Coronary artery (tissue), 2 donors: ENCODE results near the gene JAM3.

Experiments used
- DNase-seq: peaks from one replicate; pipeline ENCODE4 v3.0.0-alpha.2; 2017; ENCODE audit warnings: low spot score
- H3K27ac ChIP-seq, 2 donors: fragments of 200-600 bp; sonication (generic); one replicate each; pipeline ENCODE4 v1.5.1; 2016 to 2019
- H3K4me3 ChIP-seq: fragments of 200-600 bp; sonication (generic); 2 replicates; pipeline ENCODE4 v1.5.1; 2016; ENCODE audit warnings: mild to moderate bottlenecking, moderate library complexity
- TF ChIP-seq, protein P1 (sequence below): fragments of 200-600 bp; sonication (generic); IDR thresholded peaks from one replicate; pipeline ENCODE4 v1.5.1; 2019; ENCODE audit warnings: antibody characterized with exemption

Gene JAM3

DNA sequence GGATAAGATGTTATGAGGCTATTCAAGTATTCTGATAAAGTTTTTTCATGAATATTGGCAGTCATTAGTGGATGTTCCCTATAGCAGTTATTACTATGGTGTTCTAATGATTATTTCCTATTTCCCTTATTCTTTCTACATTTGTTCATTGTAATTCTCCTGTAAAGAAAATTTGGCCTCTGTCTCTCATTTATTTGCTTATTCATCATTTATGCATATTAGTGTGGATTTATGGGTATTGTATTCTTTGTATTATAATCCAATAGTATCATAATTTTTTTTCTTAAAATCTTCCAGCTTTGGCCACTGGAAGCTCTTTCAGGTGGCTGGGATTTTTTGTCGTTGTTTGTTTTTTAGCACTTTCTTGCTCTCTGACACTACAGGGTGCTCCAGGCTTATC lies 47.3 kb downstream of the JAM3 start:
- no peak overlapping the region for H3K4me3 ChIP-seq
- TF ChIP-seq, protein P1, sequence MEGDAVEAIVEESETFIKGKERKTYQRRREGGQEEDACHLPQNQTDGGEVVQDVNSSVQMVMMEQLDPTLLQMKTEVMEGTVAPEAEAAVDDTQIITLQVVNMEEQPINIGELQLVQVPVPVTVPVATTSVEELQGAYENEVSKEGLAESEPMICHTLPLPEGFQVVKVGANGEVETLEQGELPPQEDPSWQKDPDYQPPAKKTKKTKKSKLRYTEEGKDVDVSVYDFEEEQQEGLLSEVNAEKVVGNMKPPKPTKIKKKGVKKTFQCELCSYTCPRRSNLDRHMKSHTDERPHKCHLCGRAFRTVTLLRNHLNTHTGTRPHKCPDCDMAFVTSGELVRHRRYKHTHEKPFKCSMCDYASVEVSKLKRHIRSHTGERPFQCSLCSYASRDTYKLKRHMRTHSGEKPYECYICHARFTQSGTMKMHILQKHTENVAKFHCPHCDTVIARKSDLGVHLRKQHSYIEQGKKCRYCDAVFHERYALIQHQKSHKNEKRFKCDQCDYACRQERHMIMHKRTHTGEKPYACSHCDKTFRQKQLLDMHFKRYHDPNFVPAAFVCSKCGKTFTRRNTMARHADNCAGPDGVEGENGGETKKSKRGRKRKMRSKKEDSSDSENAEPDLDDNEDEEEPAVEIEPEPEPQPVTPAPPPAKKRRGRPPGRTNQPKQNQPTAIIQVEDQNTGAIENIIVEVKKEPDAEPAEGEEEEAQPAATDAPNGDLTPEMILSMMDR, result no peak
- DNase-seq, result no peak
- H3K27ac ChIP-seq, result no peak overlapping the region

DNA sequence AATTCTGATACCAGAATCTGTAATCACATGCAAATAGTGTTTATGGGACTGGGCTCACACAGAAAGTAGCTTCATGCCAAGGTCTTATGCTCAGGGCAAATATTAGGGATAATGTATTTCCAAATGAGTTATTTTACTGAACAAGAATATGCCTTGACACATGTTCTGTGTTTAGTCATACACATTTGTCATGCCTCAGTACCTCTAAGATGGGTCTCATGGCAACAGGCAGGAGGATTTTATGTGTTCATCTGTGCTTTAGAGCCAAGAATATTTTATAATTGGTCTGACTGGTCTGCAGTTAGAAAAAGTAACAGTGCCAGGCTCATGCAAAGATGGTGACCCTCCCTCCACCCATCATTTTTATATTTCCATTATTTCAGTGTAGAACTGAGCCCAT lies 49.1 kb downstream of the JAM3 start:
- Histone ChIP-seq H3K27ac (peak overlapping the region in 1 of 2 donors; percentile 23), H3K4me3 (no peak overlapping the region)
- TF ChIP-seq, protein P1, result no peak
- DNase-seq, result no peak

DNA sequence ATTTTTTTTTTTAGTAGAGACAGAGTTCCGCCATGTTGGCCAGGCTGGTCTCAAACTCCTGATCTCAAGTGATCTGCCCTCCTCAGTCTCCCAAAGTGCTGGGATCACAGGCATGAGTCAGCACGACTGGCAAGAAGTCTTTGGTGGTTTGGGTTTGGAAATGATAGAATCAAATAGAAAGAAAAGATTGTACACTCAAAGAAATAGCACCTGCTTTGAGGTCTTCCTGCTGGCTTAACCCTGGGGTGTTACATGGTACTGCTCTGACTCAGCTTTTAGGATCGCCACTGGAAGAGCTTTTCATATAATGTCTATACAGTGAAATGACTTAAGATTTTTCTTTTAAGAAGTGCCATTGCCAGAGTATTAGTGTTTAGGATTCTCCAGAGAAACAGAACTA lies 50.2 kb downstream of the JAM3 start:
- DNase-seq, result no peak
- TF ChIP-seq, protein P1, result no peak
- H3K27ac ChIP-seq, result peak overlapping the region; percentile 86 to 93
- H3K4me3 ChIP-seq, result no peak overlapping the region

DNA sequence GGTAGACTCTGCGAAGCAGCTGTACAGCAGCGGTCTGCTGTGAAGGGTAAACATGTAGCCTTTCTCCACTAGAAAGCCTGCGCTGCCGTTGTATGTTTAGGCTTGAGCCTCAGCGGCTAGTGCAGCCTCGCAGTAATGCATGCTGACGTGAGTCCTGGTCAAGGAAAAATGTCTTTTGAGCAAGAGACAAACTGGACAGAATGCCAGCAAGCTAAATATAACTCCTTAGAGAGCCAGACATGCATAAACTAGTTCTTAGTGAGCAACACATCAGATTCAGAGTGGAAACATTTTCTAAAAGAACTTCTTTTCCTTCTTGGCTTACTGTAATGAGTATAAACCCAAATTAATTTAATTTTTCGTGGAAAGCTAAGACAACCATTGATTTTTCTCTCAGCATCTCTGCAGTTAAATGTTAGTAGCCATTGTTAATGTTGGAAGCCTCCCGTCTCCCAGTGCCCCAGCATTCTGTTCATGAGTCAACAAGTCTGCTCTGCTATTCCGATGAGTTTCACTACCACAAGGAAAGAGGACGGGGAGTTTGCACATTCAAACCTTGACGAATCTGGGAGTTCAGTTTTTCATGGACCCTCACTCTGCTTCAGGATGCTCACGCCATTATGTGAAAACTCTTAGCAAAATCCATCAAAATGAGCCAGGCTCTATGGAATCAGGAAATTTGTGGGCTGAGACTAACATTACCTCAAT lies 51.4 kb downstream of the JAM3 start:
- H3K4me3 ChIP-seq, result peak overlapping the region; percentile 61
- TF ChIP-seq, protein P1, result no peak
- DNase-seq, result peak; percentile 88
- peak overlapping the region; percentile 86 to 93 for H3K27ac ChIP-seq

DNA sequence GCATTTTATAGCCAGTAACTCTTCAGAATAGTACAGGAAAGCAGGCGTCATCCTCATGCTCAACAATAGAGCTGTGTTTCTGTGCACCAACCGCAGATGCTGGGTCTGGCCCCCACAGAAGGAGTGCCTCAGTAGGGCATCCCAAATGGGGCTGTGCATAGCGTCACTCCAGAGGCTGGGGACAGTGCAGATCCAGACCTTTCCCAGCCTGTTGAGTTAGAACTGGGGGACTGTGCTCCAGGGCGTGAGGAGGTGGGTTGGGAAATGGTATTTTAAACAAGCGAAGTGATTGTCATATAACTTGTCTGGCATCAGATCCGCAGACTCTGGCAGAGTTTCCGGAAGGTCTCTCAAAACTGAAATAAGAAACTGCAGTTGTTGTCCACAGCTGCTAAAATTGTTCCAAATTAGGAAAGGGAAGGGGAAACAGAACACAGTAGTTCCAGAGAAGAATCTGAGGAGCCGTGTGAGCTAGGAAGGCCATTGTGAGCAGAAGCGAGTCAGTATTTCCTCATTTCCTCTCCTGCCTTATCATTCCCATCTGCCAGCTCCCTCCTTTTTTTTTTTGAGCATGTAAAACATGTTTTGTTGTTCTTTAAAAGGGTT lies 52.2 kb downstream of the JAM3 start:
- peak overlapping the region; percentile 86 to 93 for H3K27ac ChIP-seq
- H3K4me3 ChIP-seq, result peak overlapping the region; percentile 61
- TF ChIP-seq, protein P1, result no peak
- DNase-seq, result no peak

DNA sequence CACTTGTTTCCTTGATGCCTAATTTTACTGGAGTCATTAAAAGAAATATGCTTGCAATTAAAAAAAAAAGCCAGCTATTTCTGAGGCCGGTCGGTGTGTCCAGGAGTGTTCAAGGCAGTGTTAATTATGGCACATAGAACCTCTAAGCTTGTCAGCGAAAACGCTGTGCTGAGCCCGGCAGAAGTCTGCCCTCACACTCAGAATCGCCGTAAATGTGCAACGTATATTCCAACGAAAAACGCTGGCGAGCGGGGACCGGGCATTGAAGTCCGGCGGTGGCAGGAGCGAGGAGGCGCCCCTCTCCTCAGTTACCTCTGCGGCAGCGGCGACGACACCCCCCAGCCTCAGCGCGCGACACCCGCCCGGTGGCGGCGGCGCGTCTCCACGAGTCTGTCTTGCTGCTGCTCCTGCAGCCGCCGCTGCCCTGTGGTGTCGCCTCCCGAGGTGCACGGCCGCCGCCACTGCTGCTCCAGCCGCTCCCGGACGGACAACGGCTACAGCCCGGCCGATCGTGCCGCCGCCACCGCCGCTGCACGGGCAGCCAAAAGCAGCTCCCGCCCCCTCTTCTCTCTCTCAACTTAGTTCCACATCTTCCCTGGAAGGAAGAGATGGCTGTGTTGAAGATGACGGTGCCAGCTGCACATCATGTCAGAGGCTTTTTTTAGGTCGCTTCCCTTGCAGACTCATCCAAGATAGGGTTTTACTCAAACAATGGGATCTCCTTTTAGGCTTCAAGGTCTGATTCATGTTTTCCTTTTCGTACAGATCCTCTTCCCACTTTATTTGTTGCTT lies 56.0 kb downstream of the JAM3 start:
- TF ChIP-seq, protein P1, result no peak
- H3K27ac ChIP-seq, result peak overlapping the region; percentile 40 to 88
- no peak for DNase-seq
- H3K4me3 ChIP-seq, result peak overlapping the region; percentile 75
